K562 (cell line): ENCODE data around the gene ACAP3. TPM values are rescaled to one million over a fixed set of nuclear protein-coding genes. Genes with fewer than 3 reads are reported as not detected.

ENCODE experiments used
- BCLAF1 ChIP-seq, 2 experiments: fragments of 450-650 bp in 1 of 2; IDR thresholded peaks; 2 replicates each; pipeline ENCODE4 v1.6.1; 2011 to 2017; ENCODE audit warnings: low read depth in 2 of 2, antibody characterized with exemption in 1 of 2, borderline replicate concordance in 1 of 2, low read length in 1 of 2, mild to moderate bottlenecking in 1 of 2, mixed read lengths in 1 of 2; ENCODE audit not compliant: control insufficient read depth in 1 of 2
- BRCA1 ChIP-seq, 2 experiments: fragments of 450-650 bp in 1 of 2; sonication (generic) in 1 of 2; formaldehyde crosslinking in 1 of 2; IDR thresholded peaks; 2 replicates each; pipeline versions ENCODE4 v1.5.0 to v1.6.1; 2017 to 2020; ENCODE audit warnings: mild to moderate bottlenecking in 1 of 2, missing genetic modification reagents in 1 of 2
- ILK ChIP-seq: fragments of 450-650 bp; IDR thresholded peaks from 2 replicates; pipeline ENCODE4 v1.6.1; 2016; ENCODE audit warnings: missing genetic modification characterization, low read depth, mild to moderate bottlenecking, missing compliant biosample characterization, moderate library complexity, borderline replicate concordance
- MAFG ChIP-seq: fragments of 450-650 bp; conservative IDR thresholded peaks from 2 replicates; pipeline ENCODE4 v1.6.1; 2016; ENCODE audit warnings: missing genetic modification characterization, missing compliant biosample characterization
- NCOA4 ChIP-seq: fragments of 450-650 bp; IDR thresholded peaks from 2 replicates; pipeline ENCODE4 v1.6.1; 2018; ENCODE audit warnings: mild to moderate bottlenecking; ENCODE audit not compliant: partially characterized antibody
- OTX1 ChIP-seq: fragments of 450-650 bp; formaldehyde crosslinking; IDR thresholded peaks from 2 replicates; pipeline ENCODE4 v1.4.0; 2022; ENCODE audit warnings: mild to moderate bottlenecking
- PTBP1 ChIP-seq: fragments of 200-400 bp; formaldehyde crosslinking; IDR thresholded peaks from 2 replicates; pipeline ENCODE4 v1.6.1; 2017; ENCODE audit warnings: low read depth, low read length
- RBM14 ChIP-seq: fragments of 200-400 bp; formaldehyde crosslinking; IDR thresholded peaks from 2 replicates; pipeline ENCODE4 v1.6.1; 2018; ENCODE audit warnings: low read depth, mild to moderate bottlenecking, low read length, moderate library complexity, borderline replicate concordance; ENCODE audit not compliant: insufficient read depth
- SLC30A9 ChIP-seq: fragments of 250-450 bp; sonication (Bioruptor Pico); IDR thresholded peaks from 2 replicates; pipeline ENCODE4 v1.8.0; 2022; ENCODE audit warnings: mild to moderate bottlenecking, moderate library complexity
- TAF1 ChIP-seq: IDR thresholded peaks from 2 replicates; pipeline ENCODE4 v1.6.1; 2011; ENCODE audit warnings: mild to moderate bottlenecking, low read length, moderate library complexity; ENCODE audit not compliant: insufficient read depth, control insufficient read depth, severe bottlenecking; ENCODE audit errors: extremely low read depth
- TAF9B ChIP-seq: fragments of 450-650 bp; IDR thresholded peaks from 2 replicates; pipeline ENCODE4 v1.6.1; 2018; ENCODE audit warnings: mild to moderate bottlenecking; ENCODE audit not compliant: partially characterized antibody
- TCFL5 ChIP-seq: fragments of 250-450 bp; sonication (Bioruptor Pico); conservative IDR thresholded peaks from 2 replicates; pipeline ENCODE4 v1.6.1; 2021; ENCODE audit warnings: mild to moderate bottlenecking, moderate library complexity, matching md5 sums
- THRB ChIP-seq: fragments of 450-650 bp; formaldehyde crosslinking; conservative IDR thresholded peaks from 2 replicates; pipeline ENCODE4 v1.4.0; 2022; ENCODE audit warnings: mild to moderate bottlenecking, missing genetic modification characterization
- XRCC3 ChIP-seq: fragments of 450-650 bp; IDR thresholded peaks from 2 replicates; pipeline ENCODE4 v1.6.1; 2017; ENCODE audit warnings: mild to moderate bottlenecking, moderate library complexity
- ZBTB1 ChIP-seq: sonication (generic); formaldehyde crosslinking; IDR thresholded peaks from 2 replicates; pipeline ENCODE4 v1.8.1; 2023; ENCODE audit warnings: missing genetic modification reagents, low read depth, mild to moderate bottlenecking, borderline replicate concordance
- ZBTB17 ChIP-seq: fragments of 450-650 bp; formaldehyde crosslinking; IDR thresholded peaks from 2 replicates; pipeline ENCODE4 v1.4.0; 2020; ENCODE audit warnings: mild to moderate bottlenecking
- ZC3H8 ChIP-seq: fragments of 450-650 bp; IDR thresholded peaks from 2 replicates; pipeline ENCODE4 v1.6.1; 2017
- ZKSCAN3 ChIP-seq: fragments of 250-450 bp; sonication (Bioruptor Pico); IDR thresholded peaks from 2 replicates; pipeline ENCODE4 v1.4.0; 2020
- ZNF165 ChIP-seq: fragments of 250-450 bp; sonication (Bioruptor Pico); IDR thresholded peaks from 2 replicates; pipeline ENCODE4 v1.4.0; 2020; ENCODE audit warnings: borderline replicate concordance
- ZNF668 ChIP-seq: fragments of 250-450 bp; sonication (Bioruptor Pico); IDR thresholded peaks from 2 replicates; pipeline ENCODE4 v1.8.0; 2022; ENCODE audit warnings: mild to moderate bottlenecking, inconsistent platforms
- ZNF740 ChIP-seq, 3 experiments: fragments of 200-800 bp in 1 of 3; sonication (Bioruptor generic) in 1 of 3; sonication (generic) in 1 of 3; formaldehyde crosslinking in 1 of 3; IDR thresholded peaks; 2 replicates each; pipeline versions ENCODE4 v1.6.1 to v1.8.0; 2016 to 2022; ENCODE audit warnings: mild to moderate bottlenecking in 2 of 3, missing compliant biosample characterization in 2 of 3, missing genetic modification characterization in 2 of 3, missing genetic modification reagents in 1 of 3
- polyA plus RNA-seq, 8 experiments: library from polyadenylated mRNA; depleted of rRNA in 4 of 8; stranded (reverse) in 5 of 8; unstranded in 3 of 8; fragments of >200 nt; fragmentation: Nextera tagmentation in 2 of 8; fragmentation: Illumina TruSeq in 1 of 8; extraction: Ambion mirVana in 2 of 8; extraction: Trizol in 1 of 8; gene quantifications; 2 replicates each; pipeline versions ENCODE4 v1.2.1 to v1.2.3, GENCODE V29; 2011 to 2014; ENCODE audit warnings: inconsistent platforms in 1 of 8, missing spikeins in 1 of 8
- total RNA-seq, 7 experiments: library from RNA; depleted of rRNA in 6 of 7; stranded (reverse); fragments of >200 nt in 6 of 7; fragmentation: Illumina TruSeq in 2 of 7; extraction: Trizol in 2 of 7; gene quantifications; 2 replicates each; pipeline versions ENCODE4 v1.2.1 to v1.2.3, GENCODE V29; 2011 to 2021; ENCODE audit warnings: low replicate concordance in 1 of 7

Gene ACAP3
- total and polyA plus RNA-seq, 9 of the 15 experiments (the other 6 are each of a cell fraction or from before 2014, with no cell fraction given): 0.01 to 49.0 (median 12.0) TPM

- no peak for TF ChIP-seq ILK
- TF ChIP-seq BRCA1 (IDR thresholded peaks at IDR 0.05): no peak
- TF ChIP-seq BRCA1 (CRISPR knock-in tag; IDR thresholded peaks at IDR 0.05): no peak
- TF ChIP-seq ZNF668 (CRISPR knock-in tag): no peak
- TF ChIP-seq THRB (CRISPR knock-in tag): no peak
- no peak for TF ChIP-seq NCOA4
- no peak for TF ChIP-seq TAF1
- TF ChIP-seq ZC3H8: no peak
- no peak for TF ChIP-seq ZBTB17
- TF ChIP-seq OTX1: no peak
- no peak for TF ChIP-seq RBM14
- no peak for TF ChIP-seq ZBTB1 (CRISPR knock-in tag)
- 0 out of 2 replicates have a peak, but pooled peaks have one; percentile 11 for TF ChIP-seq ZNF740 (CRISPR knock-in tag; IDR thresholded peaks at IDR 0.05)
- no peak for TF ChIP-seq ZNF740 (tag; IDR thresholded peaks at IDR 0.05)
- no peak for TF ChIP-seq MAFG (tag)
- TF ChIP-seq TAF9B: no peak
- no peak for TF ChIP-seq XRCC3
- no peak for TF ChIP-seq ZKSCAN3 (CRISPR knock-in tag)
- no peak for TF ChIP-seq TCFL5 (CRISPR knock-in tag)
- TF ChIP-seq PTBP1: no peak
- TF ChIP-seq ZNF165 (CRISPR knock-in tag): 0 out of 2 replicates have a peak, but pooled peaks have one; percentile 23
- TF ChIP-seq SLC30A9 (CRISPR knock-in tag): no peak
- TF ChIP-seq BCLAF1 (IDR thresholded peaks at IDR 0.05; ENCODE audit: borderline replicate concordance in 1 of 2, control insufficient read depth in 1 of 2, low read depth in 2 of 2, low read length in 1 of 2): no peak
- TF ChIP-seq, all 486 proteins: peak for 11
These were observed 1.6 kb downstream of the ACAP3 start (continued) for GRCh38 chr1:1306070-1306660.
